ENCODE data around the gene ZC3HAV1.

GRCh38 chr7:139099172-139099947, 10.2 kb downstream of the ZC3HAV1 start:
- TF ChIP-seq CTCF (conservative IDR thresholded peaks at IDR 0.05; ENCODE audit: low read length) (no peak), EZH2phosphoT487 (IDR thresholded peaks at IDR 0.05; ENCODE audit: borderline replicate concordance, low read depth, low read length) (no peak)

Data from OCI-LY7 (cell line).